GM18502 (cell line): Measurements from ENCODE around the gene ARMC5.
"Not testable (repeated sequence)": the region's sequence is repeated elsewhere in the genome, so short reads cannot be mapped to it uniquely, and the experiment has no call there.

Source experiments
- ATAC-seq: cut with Tn5 transposase; IDR thresholded peaks from one replicate; pipeline ENCODE4 v1.9.1; 2021; ENCODE audit warnings: mild to moderate bottlenecking; ENCODE audit not compliant: unreplicated experiment, poor library complexity

Gene ARMC5

DNA sequence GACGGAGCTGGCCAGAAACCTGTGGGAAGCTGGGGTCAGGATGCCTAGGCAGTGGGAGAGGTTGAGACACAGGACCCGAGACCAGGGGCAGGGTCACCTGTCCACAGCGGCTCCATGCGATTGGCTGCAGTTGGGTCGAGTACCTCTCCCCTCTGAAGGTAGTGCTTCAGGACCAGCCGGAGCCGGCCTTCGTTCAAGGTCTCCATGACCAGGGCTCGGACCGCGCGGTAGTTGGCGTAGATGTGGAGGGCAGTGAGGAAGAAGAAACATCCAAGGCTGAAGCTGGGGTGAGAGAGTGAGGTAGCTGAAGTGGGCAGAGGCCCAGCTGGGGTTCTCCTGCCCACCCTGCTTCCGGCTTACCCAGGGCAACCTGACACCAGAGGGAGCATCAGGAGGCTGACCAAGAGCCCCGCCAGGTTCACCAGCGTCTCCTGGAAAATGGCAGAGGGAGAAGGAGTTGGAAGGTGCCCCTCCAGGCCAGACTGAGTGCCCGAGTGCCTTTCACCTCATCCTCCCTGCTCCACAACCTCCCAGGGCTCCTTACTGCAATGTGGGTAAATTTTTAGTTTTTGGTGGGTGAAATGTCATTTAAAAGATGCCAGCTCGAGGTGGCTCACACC is 34.3 kb downstream of the ARMC5 start:
- no peak for ATAC-seq

DNA sequence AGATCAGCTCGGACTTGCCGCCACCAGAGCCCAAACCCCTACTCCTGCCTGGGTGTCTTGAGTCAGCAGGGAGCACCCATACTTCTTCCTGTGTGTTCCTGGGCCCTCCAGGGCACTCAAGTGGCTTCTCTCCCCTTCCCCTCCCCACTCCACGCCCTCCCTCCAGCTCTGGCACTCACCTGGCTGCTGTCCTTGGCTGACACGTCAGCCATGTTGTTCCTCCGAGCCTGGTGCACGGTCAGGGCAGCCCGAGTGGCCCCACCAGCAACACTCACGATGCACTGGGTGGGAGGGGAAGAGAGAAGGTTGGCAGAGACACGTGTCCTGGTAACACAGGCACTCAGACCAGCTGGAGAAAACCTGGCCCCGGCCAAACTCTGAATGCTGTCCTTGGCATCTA is 37.4 kb downstream of the ARMC5 start:
- ATAC-seq = no peak

DNA sequence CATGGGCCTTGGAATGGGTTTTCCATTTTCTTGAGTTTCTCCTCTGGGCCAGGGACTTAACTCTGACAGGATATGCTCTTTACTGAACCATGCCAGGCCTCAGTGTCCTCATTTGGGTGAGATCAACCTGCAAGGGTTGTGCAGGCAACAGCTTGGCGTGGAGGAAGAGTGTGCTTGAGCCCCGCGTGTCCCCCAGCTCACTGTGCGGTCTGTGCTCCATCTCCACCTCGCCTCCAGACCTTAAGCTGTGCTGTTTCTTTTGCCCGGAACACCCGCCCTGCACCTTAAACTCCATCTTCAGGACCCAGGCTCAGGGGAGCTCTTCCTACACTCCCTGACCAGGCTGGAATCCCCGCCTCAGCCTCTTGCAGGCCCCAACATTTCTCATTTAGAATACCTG is 39.2 kb downstream of the ARMC5 start:
- no peak for ATAC-seq

GRCh38 chr16:31499928-31500327 is 40.6 kb downstream of the ARMC5 start:
- no peak for ATAC-seq

DNA sequence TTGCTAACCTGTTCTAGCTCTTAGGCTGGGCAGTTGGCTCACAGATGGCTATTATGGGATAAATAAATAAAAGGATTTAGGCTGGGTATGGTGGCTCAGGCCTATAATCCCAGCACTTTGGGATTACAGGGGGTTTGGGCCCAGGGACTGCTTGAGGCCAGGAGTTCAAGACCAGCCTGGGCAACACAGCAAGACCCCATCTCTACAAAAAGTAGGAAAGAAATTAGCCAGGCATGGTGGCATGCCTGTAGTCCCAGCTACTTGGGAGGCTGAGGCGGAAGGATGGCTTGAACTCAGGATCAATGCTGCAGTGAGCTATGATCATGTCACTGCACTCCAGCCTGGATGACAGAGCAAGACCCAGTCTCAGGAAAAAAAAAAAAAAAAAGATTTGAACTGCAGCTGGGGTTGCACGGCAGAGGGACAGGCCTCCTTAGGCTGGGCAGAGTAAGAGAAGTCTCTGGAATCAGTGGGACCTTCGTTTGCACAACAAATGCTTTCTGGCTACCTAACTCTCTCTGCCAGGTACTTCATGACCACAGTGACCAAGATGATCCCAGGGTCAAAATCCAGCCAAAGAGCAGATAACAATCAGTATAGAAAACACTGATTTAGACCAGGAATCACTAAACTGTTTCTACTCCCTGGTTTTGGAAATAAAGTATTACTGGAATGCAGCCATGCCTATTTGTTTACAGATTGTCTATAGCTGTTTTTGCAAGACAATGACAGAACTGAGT is 42.1 kb downstream of the ARMC5 start:
- no peak for ATAC-seq

GRCh38 chr16:31501966-31502348 is 42.7 kb downstream of the ARMC5 start:
- no peak for ATAC-seq

GRCh38 chr16:31502981-31503380 is 43.7 kb downstream of the ARMC5 start:
- no peak for ATAC-seq

- not testable (repeated sequence) for ATAC-seq
Measured at GRCh38 chr16:31503555-31503954, 44.3 kb downstream of the ARMC5 start.

DNA sequence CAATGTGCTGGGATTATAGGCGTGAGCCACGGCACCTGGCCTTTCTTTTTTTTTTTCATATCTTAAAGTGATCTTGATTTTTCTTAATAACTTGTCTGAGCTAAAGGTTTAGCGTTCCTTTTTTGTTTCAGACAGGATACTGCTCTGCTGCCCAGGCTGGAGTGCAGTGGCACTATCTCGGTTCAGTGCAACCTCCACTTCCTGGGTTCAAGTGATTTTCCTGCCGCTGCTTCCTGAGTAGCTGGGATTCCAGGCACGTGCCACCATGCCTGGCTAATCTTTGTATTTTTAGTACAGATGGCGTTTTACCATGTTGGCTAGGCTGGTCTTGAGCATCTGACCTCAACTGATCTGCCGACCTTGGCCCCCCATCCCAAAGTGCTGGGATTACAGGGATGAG is 44.9 kb downstream of the ARMC5 start:
- ATAC-seq = no peak

DNA sequence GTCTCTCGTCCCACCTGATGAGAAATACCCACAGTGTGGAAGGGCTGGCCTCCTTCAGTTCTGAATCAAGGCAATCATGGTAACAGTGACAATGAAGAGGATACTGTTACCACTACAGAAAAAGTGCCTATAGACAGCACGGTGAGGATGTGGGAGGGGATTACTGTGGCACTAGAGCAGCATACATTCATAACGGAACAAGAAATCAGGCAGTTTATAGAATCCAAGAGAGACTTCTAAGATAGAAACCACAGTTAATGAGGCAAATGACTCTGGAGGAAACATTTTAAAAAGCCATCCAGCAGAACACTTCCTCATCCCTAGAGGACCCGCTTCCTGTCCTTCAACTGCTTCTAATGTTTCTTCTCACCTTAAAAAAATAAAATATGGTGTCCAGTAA is 46.2 kb downstream of the ARMC5 start:
- peak; percentile 57 for ATAC-seq

DNA sequence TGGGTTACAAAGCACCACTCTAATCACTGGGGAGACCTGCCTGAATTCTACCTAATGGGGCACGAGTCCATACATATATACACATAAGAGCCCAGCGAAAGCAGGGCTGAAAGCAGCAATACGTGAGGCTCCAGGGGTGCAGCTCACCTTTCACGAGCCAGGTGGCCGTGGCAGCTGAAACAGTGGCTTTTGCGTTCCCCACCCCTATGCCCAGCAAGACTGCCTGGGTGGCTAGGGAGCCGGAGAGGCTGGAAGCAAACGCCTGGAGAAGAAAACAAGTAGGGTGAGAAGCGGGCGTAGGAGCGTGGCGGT is 48.3 kb downstream of the ARMC5 start:
- peak; percentile 0 for ATAC-seq

- ATAC-seq = peak; percentile 87
Measured at GRCh38 chr16:31507929-31508705, 48.8 kb downstream of the ARMC5 start, which contains the start of gene RUSF1. Gene RUSF1, minus strand, starts transcription at chr16:31508391. Its CDS starts 18 bp downstream, at chr16:31508373.

DNA sequence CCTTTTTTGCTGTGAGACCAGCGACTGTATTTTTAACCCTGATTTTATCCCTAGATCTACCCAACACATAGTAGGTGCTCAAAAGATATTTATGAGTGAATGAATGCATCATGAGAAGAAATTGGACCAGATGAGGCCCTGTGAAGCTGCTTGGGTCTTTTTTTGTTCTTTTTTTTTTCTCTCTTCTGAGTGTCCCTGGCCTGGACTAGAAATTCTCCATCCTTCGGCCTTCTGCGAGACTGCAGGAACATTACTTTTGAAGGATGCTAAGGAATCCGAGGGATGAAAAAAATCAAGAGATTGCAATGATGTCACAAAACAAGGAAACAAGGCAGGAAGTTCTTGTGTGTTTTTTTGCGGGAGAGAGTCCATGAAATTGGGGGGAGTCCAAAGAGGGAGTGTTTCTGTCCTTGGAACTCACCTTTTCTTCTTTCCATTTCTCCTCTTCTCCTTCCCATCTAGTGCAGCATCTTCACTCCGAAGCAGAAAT is 49.5 kb downstream of the ARMC5 start:
- ATAC-seq = no peak

GRCh38 chr16:31513126-31513525 is 53.8 kb downstream of the ARMC5 start:
- ATAC-seq = no peak

- no peak for ATAC-seq
Measured at GRCh38 chr16:31513884-31514283, 54.6 kb downstream of the ARMC5 start.
